GM18508 (cell line): ENCODE measurements around the gene MAD1L1.
A peak's percentile ranks its signal among the peaks of the same experiment; 100 is the strongest.
"Not testable (repeated sequence)": the region's sequence is repeated elsewhere in the genome, so short reads cannot be mapped to it uniquely, and the experiment has no call there.

Experiments used
- ATAC-seq: cut with Tn5 transposase; IDR thresholded peaks from one replicate; pipeline ENCODE4 v1.9.1; 2021; ENCODE audit warnings: moderate number of reproducible peaks; ENCODE audit not compliant: insufficient read depth, unreplicated experiment

The MAD1L1 gene

DNA sequence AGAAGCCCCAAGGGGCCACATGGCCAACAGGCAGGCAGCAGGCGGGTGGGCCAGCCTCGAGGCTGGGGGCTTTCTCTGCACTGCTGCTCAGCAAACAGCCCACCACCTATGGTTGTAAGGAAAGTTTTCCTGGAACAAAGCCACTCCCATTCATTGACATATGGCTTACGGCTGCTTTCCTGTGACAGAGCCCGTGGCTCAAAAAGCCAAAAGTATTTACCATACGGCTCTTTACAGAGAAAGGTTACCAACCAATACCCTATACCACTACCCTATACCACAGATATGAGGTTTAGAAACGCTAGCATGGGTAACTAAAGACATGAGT is 152.7 kb downstream of the MAD1L1 start:
- no peak for ATAC-seq

DNA sequence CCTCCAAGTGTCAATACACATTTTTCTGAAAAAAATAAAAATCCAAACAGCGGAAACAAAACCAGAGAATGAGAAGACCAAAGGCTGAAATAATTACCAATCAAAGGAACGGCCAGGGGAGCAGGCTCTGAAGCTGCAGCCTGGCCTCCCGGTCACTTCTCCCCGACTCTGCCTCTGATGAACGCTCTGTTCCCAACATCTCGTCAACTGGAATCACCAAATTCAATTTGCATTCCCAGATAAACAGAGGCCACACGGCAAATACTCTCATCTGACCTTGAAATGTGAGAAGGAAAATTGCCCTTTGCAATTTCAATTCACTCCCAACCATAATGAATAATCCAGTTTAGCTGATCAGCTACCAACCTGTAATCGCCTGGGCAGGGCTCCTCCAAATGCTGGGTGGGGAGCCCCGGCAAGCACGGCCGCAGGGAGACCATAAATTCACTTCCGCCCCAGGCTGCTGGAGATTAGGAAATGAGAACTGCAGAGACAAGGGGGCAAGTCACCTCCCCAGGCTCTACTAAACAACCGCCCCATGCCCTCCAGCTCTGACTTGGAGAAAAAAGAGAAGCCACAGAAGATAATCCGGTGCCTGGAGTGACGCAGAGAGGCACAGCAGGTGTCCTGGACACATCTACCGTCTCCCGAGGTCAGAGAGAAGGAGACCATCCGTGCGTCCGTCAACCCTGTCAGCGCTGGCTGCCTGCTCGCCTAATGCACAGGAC is 153.2 kb downstream of the MAD1L1 start:
- ATAC-seq: no peak

DNA sequence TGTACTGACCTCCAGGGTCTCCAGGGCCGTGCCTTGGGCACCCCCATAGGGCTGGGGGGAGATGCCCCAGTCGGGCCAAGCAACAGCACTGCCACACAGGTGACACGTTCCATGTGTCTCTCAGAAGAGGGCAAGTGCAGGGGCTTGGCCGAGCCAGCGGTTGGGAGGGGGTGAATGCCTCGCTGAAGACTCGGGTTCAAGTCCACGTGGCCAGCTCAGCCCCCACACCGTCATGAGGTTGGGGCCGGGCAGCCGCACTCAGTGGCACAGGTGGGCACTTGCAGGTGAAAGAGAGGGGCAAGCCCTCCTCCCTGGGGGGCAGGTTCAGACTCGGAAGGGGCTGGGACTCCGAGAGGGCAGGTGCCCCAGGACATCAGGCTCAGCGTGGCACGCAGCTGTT is 153.8 kb downstream of the MAD1L1 start:
- no peak for ATAC-seq

DNA sequence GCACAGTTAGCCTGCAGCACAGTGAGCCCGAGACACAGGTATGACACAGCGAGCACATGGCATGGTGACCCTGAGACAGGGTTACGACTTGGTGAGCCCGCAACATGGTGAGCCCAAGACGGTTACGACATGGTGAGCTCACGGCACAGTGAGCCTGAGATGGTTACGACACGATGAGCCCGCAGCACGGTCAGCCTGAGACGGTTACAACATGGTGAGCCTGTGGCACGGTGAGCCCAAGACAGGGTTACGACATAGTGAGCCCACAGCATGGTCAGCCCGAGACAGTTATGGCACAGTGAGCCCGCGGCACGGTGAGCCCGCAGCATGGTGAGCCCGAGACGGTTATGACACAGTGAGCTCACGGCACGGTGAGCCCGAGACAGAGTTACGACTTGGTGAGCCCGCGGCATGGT is 156.1 kb downstream of the MAD1L1 start:
- ATAC-seq: no peak

DNA sequence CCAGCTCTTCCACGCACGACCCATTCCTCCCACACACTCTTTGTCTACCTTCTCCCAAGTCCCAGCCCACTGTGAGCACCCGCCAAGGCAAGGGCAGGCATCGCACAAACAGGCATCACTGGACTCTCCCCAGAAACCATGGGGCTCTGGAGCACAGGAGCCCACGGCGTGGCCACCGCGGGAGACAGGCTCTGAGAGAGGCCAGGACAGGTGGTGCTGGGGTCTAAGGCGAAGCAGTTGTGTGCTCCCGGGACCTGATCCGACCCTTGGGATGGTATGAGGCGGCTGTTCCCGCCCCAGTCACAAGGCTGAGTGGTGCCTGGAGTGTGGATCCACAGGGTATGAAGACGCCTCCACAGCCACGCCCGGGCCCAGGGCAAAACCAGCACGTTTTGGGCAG is 156.9 kb downstream of the MAD1L1 start:
- no peak for ATAC-seq

DNA sequence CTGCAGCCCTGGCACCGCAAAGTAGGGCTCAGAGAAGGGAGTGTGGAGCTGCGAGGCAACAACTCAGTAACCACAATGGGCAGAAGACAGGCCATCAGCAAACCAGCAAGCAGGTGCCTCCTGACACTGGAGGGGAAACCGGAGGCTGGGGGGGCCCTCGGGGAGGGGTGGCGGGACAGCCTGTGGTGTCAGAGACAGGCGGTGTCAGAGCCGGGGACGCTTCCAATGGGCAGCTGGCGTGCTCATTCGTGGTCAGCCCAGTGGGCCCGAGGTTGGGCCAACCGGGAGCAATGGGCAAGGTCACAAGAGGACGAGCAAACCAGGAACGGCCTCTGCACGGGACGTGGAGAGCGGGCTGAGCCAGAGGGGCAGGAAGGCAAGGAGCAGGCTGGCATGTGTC is 158.1 kb downstream of the MAD1L1 start:
- no peak for ATAC-seq

DNA sequence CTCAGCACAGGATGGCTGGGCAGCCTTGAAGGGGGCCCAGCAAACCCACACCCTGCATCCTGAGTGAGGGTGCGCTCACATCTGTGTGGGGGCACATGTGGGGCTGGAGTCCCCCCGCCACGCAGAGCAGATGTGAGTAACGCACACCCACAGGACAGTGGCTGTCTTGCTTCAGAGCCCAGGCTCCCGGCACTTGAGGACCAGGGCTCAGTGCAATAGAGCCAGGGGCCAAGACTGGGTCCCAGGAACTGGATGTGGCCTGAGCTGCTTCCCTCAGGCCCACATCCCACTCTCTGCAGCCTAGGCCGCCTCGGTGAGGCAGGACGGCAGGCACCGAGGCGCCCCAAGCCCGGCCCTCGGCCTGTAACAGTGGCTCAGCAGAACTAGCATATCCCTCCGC is 159.9 kb downstream of the MAD1L1 start:
- ATAC-seq: no peak

DNA sequence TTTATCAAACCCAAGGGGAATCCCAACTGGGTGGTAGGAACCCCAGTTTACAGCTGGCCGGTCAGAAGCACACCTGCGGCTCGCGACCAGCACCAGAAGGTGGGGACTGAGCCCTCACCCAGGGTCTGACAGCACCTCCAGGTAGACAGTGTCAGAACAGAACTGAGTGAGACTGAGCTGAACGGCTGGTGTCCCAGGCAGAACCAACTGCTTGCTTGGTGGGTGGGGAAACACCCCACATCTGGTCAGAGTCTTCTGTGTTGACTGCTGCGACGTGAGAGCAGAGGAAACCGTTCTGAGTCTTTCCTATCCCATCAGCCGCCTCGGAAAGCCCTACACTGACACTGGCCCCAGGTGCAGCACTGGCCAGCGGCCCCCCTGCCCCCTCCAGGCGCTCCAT is 160.7 kb downstream of the MAD1L1 start:
- ATAC-seq: peak; percentile 78

DNA sequence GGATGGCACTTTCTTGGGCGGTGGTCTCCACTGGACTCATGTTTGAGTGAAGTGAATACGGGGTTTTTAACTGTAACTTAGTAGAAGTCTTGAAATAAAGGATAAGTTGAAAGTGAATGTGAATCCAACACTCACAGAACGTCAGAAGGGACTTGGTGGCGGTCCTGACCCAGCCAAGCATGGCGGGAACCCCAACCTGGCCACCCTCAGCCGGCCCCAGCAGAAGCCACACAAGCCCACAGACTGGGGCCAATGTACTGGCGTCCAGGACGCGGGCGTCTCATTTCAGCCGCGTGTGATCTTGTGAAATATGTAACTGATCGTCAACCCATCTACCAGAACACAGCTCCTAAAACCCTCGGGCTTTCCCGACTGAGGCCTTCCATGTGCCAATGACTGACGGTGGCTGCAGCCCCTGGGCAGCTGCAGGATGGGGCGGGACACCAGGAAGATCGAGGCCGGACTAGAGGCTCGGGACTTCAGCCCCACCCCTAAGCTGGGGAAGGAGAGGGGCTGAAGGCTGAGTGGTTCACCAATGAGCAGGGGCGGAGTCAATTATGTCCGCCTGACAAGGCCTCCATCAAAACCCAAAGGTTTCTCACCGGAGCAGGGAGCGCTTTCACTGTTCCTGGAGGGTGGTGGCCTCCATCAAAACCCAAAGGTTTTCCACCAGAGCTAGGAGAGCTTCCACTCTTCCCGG is 161.5 kb downstream of the MAD1L1 start:
- no peak for ATAC-seq

DNA sequence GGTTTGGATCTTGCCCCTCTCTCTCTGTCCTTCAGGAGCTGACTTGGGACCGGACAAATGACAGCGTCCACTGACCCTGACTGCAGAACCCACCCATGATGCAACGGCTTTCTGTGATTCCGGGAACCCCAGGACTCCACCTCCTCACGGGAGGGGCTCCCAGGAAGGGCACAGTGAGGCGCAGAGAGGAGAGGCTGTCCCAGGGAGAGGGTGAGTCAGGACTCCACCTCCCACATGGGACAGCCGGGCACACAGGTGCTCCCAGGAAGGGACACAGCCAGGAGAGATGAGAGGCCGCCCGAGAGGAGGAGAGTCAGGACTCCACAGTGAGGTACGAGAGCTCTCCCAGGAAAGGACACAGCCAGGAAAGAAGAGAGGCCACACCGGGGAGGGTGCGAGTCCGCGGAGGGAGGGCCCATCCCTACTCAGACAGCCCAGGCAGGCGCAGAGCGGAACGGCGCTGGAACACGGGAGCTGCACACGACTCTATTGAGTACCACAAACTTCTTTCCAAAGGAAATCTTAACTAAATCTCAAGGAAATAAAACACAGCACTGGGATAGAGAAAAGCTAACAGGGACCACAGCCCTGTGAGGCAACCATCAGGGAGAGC is 162.5 kb downstream of the MAD1L1 start:
- no peak for ATAC-seq

DNA sequence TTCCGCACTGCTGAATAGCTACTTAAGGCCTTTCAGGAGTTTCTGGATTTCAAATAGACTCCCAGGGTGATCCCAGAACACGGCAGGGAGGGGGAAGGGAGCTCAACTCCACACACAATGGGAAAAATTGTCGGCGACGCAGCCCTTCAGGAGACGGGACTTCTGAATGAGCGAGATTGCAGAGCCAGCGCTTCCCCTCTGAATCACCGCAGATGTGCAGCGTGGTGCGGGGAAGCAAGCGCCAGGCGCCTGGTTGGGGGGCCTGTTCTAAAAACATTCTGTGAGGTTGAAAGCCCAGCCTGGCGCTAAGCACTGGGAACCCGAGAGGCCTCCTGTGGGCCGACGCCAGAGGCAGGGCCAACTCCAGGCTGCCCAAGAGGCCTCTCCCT is 163.3 kb downstream of the MAD1L1 start:
- ATAC-seq: no peak

DNA sequence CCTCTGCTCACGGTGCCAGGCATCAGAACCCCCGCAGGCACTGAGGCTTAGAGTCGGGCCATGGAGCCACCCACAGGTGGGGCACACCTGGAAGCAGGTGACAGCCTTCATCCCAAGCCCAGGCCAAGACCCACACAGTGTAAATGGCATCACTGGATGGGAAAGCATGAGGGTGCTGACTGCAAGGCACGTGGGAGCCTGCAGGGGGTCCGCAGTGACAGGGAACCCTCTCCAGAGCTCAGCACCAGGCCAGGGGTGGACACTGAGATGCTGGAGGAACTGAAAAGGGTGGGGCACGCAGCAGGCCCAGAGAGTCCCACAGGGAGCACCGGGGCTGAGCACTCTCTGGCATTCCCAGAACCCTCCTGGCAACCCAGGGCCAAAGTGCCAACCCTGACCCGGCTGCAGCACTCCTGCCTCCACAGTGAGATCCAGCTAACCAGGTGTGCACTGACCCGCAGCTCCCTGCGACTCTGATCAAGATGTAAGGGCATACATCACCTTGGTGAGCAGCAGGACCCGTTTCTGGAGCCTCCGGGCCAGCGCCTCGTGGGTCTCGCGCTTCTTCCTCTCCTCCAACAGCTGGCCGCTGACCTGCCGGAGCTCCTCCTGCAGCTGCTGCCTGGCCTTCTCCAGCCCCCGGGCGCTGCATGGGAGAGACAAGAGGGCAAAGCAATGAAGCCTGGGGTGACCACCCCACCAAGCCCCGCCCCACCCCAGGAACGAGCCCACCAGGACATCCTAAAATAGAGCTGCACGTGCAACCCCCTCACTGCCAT is 163.9 kb downstream of the MAD1L1 start:
- ATAC-seq: no peak

DNA sequence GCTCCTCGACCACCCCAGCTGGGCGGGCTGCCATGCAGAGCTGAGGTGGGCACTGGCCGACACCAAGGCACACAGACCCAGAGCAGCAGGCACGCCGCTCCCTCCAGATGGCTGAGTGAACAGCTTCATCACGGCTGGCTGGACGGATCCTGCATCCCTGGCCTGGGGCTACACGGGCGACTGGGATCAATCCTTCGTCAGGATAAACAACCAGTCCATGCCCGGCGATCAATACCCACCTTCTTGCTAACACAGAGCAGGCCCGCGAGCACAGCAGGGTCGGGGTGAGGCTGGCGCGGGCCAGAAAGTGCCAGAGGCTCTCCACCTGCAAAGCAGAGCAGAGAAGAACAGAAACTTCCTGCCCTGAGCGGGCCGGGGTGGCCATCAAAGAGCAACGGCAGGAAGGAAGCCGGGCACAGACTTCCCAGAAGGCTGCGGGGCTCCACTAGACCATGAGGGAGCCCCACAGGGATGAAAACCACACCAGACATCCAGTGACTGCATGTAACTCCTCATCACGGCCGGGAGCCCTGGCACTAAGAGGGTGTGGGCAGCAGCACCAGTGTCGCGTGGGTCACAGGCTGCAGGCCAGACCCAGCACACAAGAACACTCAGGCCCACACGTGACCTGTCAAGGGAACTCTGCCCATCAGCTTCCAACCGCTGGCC is 166.4 kb downstream of the MAD1L1 start:
- no peak for ATAC-seq

DNA sequence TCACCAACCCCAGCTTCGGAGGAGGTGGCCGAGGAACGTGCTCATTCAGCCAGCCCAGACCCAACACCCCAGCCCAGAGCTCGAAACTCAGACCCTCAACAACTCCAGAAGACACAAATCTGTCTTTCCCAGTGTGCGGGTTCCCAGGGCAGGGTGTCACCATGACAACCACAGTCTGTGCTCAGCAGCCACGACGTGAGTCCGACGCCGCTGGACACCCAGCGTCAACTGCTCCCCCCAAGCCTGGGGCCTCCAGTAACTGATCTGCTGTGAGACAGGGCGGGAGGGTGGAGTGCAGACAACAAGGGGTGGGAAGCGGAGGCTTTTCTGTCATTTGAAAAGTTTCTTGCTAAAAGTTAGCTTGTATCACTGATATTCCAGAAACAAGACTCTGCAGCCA is 167.2 kb downstream of the MAD1L1 start:
- no peak for ATAC-seq

DNA sequence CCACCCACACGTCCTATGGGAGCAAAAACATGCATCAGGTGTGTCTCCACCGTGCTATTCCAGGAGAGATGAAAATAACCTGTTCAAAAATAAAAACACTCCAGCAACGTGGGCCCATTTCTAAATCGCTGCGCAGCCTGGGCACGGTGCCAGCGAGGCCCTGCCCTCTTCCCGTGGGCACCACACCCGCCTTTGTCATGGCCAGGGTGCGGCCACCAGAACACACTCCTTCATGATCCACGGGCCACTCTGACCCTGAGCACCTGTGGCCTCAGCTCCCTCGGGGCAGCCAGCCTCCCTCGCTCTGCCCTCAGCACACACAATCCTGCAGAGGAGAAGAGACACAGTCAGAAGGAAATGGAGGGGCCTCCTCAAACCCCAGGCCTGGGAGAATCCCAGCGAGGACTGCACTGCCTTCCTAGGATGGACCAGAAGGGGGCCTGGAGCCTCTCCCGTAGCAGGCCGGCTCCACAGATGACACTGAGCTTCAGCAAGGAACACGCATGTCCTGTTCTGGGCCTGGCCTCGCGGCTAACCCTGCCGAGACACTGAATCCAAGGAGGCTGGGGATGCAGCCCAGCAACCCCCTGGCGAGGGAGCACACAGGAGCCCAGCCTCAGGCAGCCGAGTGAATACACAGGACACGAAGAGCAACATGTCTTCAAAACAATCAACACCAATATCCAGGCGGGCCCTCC is 169.0 kb downstream of the MAD1L1 start:
- no peak for ATAC-seq

DNA sequence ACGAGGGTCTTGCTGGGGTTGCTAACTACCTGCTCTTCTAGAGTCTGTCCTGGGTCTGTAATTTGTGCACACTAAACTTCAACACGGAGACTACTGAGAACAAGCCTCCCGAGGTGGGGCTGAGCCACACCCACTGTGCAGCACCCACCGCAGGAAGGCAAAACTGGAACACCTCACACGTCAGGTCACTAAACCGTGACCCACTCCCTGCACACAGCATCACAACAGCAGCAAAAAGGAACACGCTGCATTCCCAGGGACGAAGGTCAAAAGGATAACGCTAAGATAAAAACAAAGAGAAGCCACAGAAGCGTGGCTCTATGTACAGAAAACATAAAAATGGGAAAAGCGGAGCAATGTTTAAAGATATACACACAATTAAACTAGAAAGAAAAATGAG is 170.1 kb downstream of the MAD1L1 start:
- ATAC-seq: no peak

DNA sequence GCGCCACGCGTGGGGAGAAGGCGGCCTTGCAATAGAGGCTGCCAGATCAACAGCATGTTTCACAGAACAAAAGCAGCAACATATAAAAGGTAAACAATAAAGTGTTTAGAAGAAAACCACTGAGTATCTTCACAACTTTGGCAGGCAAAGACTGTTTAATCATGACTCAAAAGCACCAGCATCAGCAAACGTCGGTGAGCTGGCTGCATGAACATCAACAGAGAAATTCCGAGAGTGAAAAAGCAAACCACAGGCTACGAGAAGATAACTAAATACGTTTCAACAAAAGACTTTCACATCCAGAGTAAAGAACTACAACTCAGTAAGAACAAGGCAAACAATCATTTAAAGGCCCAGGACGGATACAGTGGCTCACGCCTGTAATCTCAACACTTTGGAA is 172.0 kb downstream of the MAD1L1 start:
- no peak for ATAC-seq

DNA sequence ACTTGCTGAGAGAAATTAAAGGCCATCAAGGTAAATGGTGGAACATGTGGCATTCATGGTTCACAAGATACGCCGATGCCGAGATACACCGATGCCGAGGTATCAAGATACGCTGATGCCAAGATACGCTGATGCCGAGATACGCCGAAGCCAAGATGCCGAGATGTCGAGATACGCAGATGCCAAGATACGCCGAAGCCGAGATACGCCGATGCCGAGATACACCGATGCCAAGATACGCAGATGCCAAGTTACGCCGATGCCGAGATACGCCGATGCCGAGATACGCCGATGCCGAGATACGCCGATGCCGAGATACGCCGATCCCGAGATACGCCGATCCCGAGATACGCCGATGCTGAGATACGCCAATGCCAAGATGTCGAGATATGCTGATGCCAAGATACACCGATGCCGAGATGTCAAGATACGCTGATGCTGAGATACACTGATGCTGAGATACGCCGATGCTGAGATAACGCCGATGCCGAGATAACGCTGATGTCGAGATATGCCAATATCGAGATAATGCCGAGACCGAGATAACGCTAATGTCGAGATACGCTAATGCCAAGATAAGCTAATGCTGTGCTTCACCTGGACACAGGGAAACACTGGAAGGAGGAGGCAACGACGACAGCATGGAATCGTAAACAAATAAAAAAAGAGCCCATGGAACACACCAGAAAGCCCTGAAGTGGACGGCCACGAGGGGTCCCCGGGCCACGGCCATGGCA is 172.6 kb downstream of the MAD1L1 start:
- ATAC-seq: no peak

DNA sequence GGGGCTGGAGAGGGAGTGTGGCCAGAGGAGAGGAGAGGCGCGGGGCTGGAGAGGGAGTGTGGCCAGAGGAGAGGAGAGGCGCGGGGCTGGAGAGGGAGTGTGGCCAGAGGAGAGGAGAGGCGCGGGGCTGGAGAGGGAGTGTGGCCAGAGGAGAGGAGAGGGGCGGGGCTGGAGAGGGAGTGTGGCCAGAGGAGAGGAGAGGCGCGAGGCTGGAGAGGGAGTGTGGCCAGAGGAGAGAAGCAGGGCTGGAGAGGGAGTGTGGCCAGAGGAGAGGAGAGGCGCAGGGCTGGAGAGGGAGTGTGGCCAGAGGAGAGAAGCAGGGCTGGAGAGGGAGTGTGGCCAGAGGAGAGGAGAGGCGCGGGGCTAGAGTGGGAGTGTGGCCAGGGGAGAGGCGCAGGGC is 174.5 kb downstream of the MAD1L1 start:
- not testable (repeated sequence) for ATAC-seq
